GM19351 (cell line): ENCODE results near the gene CERS3.

Experiments used
- ATAC-seq: cut with Tn5 transposase; IDR thresholded peaks from one replicate; pipeline ENCODE4 v1.9.1; 2021; ENCODE audit warnings: mild to moderate bottlenecking, moderate library complexity; ENCODE audit not compliant: unreplicated experiment

Gene CERS3

GRCh38 chr15:100385300-100386050 lies 143.3 kb downstream of the CERS3 start:
- ATAC-seq = no peak

GRCh38 chr15:100384108-100384410 lies 144.7 kb downstream of the CERS3 start:
- ATAC-seq = no peak

- ATAC-seq = no peak
Measured at GRCh38 chr15:100383302-100384107, 145.2 kb downstream of the CERS3 start.

GRCh38 chr15:100373942-100374341 lies 154.8 kb downstream of the CERS3 start:
- ATAC-seq = no peak

GRCh38 chr15:100373120-100373896 lies 155.4 kb downstream of the CERS3 start:
- no peak for ATAC-seq

- no peak for ATAC-seq
Measured at GRCh38 chr15:100372739-100373119, 156.0 kb downstream of the CERS3 start.

GRCh38 chr15:100355342-100355741 lies 173.4 kb downstream of the CERS3 start:
- no peak for ATAC-seq

GRCh38 chr15:100353449-100353848 lies 175.3 kb downstream of the CERS3 start:
- no peak for ATAC-seq

- ATAC-seq = no peak
Measured at GRCh38 chr15:100350434-100351226, 178.1 kb downstream of the CERS3 start.
